Activated CD4-positive, alpha-beta T cell treated with anti-CD3 and anti-CD28 coated beads, Interleukin-2, amount 50 U/mL, for 4 hours (primary cell): Measurements from ENCODE around the gene SCYGR1.

Experiments used
- DNase-seq, 2 experiments: peaks; one replicate each; pipeline ENCODE4 v3.0.0-alpha.2; 2020

Gene SCYGR1

DNA sequence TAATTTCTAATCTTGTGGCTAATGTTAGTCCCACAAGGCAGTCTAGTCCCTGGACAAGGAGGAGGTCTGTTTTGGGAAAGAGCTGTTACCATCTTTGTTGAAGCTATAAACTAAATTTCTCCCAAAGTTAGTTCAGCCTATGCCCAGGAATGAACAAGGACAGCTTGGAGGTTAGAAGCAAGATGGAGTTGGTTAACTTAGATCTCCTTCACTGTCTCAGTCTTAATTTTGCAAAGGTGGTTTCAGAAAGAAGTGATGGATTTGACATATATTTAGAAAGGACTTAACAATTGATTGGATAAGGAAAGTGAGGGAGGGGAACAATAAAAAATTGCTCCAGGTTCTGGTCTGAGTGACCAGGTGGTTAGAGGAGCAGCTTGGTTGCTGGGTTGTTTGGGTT is 14.6 kb upstream of the SCYGR1 start:
- no peak for DNase-seq

- DNase-seq = no peak
Observed at GRCh38 chr2:227401550-227401949, 13.8 kb upstream of the SCYGR1 start.

DNA sequence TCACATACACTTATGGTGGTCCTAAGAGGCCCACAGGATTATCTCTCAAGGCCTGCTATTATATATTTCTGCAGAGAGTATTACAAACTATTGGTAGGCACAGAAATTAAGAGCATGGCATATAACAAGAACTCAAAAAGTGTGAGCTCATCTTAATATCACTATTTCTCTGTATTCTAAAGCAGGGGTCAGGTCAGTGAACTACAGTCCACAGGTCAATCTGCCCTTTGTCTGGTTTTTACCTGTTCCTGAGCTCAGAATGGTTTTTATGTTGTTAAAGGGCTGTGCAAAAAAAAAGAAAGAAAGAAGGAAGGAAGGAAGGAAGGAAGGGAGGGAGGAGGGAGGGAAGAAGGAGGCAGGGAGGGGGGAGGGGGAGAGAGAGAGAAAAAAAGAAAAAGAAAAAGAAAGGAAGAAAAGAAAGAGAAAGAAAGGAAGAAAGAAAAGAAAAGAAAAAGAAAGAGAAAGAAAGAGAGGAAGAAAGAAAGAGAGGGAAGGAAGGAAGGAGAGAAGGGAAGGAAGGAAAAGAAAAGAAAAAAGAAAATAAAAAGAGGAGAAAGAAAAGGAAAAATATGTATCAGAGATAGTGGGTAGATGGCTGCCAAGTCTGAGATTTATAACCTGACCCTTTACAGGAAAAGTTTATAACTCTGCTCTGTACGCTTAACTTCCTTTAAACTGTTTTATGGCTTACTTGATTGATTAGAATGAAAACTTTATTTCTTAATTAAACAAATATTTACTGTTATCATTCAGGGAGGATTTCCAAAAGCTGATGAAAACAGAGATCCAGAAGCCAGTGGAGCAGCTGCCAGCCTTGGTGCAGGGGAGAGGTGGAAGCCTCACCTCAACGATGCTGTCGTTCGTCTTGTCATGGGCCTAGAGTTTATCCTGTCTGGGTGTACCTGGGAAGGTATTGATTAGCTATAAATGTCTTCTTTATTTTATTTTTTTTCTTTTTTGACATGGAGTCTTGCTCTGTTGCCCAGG is 11.2 kb upstream of the SCYGR1 start:
- DNase-seq = no peak

DNA sequence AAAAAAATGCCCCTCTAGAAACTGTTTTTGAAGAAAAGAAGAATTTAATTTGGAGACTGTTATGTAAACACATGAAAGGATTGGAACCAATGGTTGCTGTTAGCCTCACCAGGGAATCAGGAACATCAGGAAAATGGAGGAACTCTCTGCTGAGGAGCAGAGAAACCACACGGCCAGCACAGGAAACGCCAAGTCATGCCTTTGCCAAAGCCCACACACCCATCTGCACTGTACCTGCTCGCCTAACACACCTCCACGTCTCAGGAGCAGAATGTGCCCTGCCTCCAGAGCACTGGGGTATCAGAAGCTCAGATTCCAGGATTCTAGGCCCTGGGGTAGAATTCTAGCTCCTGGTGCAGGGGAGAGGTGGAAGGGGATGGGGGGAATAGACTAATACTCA is 9.8 kb upstream of the SCYGR1 start:
- no peak for DNase-seq

DNA sequence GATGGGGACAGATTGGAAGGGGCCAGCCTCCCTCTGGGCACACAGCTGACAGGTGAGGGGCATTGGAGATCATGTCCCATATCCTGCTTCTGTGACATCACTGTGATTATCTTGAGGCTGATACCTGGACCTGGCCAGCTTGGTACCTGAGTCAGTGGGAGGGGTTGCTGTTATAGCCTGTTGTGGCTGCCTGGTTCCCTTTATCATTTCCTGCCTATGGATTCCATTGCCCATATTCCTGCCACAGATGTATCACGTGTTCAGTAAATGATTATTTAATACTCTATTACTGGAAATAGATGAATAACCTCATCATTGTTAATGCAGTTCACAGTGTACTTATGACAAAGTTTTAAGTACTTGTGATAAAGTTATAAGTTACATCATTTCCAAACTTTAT is 7.8 kb upstream of the SCYGR1 start:
- no peak for DNase-seq

DNA sequence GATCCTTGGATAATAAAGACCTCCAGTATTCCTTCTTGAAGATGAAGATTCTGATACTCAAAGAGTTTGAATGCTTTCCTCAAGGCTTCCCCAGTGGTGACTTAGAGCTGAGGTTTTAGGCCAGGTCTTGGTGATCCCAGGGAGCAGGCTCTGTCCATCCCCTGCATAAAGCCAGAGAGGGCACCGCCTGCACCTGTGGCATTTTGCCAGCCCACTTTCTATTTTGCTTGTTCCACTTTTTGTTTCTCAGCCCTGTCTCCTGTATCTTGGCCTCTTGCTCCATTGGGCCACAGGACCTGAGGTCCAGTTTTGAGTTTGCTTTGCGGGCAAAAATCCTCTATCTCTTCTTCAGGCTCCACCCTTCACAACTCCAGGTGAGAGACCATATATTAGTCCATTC is 6.7 kb upstream of the SCYGR1 start:
- DNase-seq = no peak

DNA sequence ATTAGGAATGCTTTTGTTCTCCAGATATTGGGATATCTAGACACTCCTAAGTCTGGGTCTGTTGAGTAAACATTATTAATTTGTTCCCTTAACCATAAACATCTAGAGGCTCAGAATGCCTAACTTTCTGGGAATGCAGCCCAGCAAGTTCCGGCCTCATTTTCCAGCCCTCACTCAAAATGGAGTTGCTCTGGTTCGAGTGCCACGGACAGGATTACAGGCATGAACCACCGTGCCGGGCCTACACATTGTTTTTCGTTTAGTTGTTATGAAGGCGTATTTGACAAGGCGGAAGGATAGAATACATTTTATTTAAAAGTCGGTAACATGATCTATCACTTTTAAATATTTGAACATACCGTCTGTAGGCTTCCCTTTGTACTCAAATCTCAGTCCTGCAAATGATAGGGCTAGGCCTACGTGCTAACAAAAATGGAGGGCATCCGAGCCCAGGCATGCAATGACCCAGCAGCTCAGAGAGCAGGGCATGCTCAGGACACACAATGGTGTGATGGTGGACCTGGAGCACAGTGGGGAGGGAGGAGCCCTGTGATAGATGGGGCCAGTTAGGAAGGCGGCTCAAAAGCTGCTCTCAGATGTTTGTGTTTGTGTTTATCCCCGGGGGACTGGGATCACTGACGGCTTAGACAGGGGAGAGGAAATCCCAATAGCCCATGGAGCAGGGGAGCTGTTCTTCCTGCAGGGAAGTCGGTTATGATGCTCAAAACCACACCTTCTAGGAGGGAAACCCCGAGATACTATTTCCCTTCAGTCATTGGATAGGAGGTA is 2.9 kb upstream of the SCYGR1 start:
- no peak for DNase-seq

DNA sequence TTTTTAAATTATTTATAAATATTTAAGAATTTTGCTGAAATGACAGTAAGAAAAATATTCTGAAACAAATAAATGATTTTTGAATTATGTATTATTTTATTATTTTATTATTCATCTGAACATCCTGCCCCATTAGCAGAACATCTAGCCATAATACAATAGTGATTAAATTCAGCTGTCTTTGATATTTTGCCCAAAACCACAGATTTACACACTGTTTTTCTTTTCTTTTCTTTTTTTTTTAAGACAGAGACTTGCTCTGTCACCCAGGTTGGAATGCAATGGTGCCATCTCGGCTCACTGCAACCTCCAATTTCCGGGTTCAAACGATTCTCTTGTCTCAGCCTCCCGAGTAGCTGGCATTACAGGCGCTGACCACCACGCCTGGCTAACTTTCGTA is 1.9 kb upstream of the SCYGR1 start:
- DNase-seq = no peak

- DNase-seq = no peak
Observed at GRCh38 chr2:227389231-227389630, 1.5 kb upstream of the SCYGR1 start.

DNA sequence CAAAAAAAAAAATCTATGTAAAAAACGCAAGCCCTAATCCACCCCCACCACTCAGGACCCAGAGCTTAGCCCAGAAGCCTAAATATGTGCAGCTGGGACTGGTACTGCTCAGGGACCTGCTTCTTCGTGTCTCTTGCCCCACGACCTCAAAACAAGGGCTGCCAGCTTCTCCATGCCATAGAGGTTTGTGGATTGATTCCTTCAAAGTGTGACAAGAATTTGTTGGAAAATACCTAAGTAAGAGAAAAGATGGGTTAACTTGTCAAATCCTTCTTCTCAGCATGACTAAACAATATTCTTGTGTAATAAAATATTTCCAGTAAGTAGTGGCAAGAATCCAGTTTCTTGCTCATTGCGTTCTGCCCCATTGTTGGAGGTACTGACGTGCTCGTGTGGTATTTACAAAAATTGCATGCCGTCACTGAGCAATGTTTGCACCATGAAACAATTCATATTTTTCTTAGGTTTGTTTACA is 825 bp upstream of the SCYGR1 start:
- no peak for DNase-seq

DNA sequence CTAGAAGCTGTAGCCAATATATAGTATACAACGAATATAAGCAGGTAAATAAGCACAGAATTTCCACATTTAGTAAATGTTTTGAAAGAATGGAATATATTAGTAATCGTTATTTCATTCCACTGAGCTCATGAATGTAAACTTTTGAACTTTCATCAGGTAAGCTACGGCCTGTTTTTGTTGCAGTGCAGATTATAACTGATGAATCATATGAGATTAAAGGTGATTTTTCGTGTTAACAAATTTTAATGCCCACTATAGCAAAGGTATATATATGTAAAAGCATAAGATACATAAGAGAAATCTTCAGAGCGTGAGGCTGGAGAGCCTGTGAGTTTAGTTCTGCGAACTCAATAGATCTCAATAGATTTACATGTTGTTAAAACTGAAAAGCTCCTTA is 1.1 kb downstream of the SCYGR1 start:
- DNase-seq = no peak

DNA sequence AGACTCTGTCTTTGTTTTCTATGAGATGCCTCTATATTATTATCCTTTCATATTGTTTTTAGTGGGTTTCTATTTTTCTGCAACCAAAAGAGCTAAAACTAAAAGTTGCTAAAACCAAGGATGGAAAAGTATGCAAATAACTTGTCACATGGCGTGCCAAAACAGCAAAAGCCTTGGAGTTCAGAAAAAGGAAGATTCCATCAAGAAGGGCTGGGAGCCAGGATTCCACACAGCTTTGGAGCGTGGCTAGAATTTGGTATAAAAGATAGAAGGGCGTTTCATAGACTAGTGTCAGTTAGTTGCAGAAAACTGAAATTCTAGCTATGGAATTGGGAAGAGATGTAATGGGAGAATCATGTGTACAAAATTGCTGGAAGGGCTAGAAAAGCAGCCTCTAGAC is 4.1 kb downstream of the SCYGR1 start:
- no peak for DNase-seq

- peak in 1 of 2 experiments; percentile 22 for DNase-seq
Observed at GRCh38 chr2:227382241-227382835, 5.4 kb downstream of the SCYGR1 start.

GRCh38 chr2:227379095-227379494 is 8.7 kb downstream of the SCYGR1 start, which contains the start of gene TM4SF20:
TSS of gene TM4SF20 (minus strand) at chr2:227379306. CDS start at chr2:227379268, 38 bp downstream.
- no peak for DNase-seq

GRCh38 chr2:227378371-227378782 is 9.4 kb downstream of the SCYGR1 start:
- DNase-seq = no peak

- no peak for DNase-seq
Observed at GRCh38 chr2:227377467-227378351, 10.0 kb downstream of the SCYGR1 start.

DNA sequence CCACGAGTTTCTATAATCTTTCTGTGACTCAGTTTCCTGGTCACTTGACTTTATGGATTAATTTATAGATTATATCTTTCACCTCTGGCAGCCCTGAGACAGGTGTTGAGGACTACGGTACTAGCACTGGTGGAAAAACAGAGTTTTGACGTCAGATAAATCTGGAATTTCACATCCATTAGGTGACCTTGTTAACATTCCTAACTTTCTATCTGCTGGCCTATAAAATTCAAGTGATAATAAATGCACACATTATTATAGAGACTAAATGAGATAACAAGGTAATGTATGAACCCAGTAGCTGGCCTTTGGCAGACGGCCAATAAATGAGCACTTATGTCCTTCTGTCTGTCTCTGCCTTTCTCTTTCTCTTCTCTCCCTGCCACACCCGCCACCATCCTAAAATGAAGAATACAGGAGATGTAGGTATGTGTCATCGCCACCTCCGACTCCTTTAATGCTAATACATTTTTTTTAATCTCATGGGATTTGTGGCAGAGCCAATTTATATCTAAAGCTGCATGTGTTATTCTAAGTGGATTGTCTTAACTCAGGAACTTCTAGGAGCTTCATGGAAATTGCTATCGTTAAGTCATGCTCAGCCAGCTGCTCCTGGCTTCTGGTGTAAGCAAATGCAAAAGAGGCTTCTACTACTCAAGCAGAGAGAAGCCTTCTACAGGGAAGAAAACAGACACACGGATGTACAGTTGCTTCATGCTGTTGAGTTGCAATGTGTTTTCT is 10.9 kb downstream of the SCYGR1 start:
- DNase-seq = no peak

DNA sequence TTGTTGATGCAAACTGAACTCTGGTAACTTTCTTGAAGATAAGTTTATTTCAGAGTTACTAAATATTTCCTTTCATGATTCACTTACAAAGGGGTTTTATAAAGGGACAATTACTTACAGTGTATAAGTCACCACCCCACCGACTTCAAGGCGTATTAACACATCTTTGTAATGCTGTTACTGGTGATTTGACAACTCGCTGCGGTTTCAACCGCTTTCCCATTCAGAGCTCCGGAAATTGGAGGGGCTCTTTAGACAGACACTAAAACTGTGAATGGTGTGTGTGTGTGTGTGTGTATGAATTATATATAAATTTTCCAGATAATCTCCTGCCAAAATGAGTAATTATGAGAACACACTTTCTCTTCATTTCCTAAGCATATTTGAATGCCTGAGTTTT is 13.6 kb downstream of the SCYGR1 start:
- DNase-seq = peak in 1 of 2 experiments; percentile 6

GRCh38 chr2:227373389-227373788 is 14.4 kb downstream of the SCYGR1 start:
- no peak for DNase-seq

DNA sequence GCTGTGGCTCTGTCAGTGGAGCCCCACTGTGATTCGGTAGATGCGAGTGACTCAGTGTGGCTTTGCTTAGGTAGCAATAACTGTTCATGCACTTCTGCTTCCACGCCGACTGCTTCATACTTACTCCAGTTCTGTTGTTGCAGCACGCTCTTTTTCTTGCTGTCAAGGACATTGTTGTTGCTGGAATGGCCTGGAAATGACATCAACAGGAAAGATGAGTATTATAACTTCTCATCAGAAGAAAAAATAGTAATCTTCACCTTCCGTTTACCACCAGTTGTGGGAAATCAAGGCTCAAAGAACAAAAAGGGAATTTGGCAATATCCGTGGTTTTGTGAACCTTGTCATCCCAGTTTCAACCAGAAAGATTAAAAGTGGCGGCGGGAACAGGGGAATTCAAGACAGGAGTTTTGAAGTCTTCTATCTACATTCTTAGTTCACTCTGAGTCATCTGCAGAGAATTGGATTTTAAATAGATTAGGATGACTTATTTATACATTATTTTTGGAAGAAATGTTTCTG is 16.9 kb downstream of the SCYGR1 start:
- no peak for DNase-seq

GRCh38 chr2:227370092-227370491 is 17.7 kb downstream of the SCYGR1 start:
- DNase-seq = no peak
